Lung (tissue), 12 donors: ENCODE measurements around the gene TAF1C. TPM values are rescaled to one million over a fixed set of nuclear protein-coding genes. Genes with fewer than 3 reads are reported as not detected.
A peak's percentile ranks its signal among the peaks of the same experiment; 100 is the strongest.

Experiments
- ATAC-seq: fragments of 200-7000 bp; cut with Tn5 transposase; one replicate; pipeline ENCODE4 v1.9.1; 2020; ENCODE audit warnings: moderate number of reproducible peaks; ENCODE audit not compliant: insufficient read depth, low FRiP score
- DNase-seq, 3 donors: peaks; one replicate each; pipeline ENCODE4 v3.0.0-alpha.2; 2013 to 2017
- H3K27ac ChIP-seq, 2 donors: one replicate each; pipeline ENCODE4 v1.5.1; 2013; ENCODE audit warnings: mild to moderate bottlenecking in 2 of 2, moderate library complexity in 2 of 2, control low read depth in 1 of 2, inconsistent platforms in 1 of 2, low read depth in 1 of 2, low read length in 1 of 2
- H3K27me3 ChIP-seq, 3 donors: one replicate each; pipeline ENCODE4 v1.5.1; 2013; ENCODE audit warnings: low read length in 2 of 3; ENCODE audit not compliant: control insufficient read depth in 3 of 3, insufficient read depth in 3 of 3
- H3K36me3 ChIP-seq, 4 donors: one replicate each; pipeline ENCODE4 v1.5.1; 2013; ENCODE audit warnings: low read length in 4 of 4, mild to moderate bottlenecking in 1 of 4, moderate library complexity in 1 of 4; ENCODE audit not compliant: control insufficient read depth in 4 of 4, insufficient read depth in 4 of 4
- H3K4me1 ChIP-seq, 5 donors: one replicate each; pipeline ENCODE4 v1.5.1; 2013; ENCODE audit warnings: low read length in 5 of 5, mild to moderate bottlenecking in 2 of 5, moderate library complexity in 1 of 5; ENCODE audit not compliant: control insufficient read depth in 5 of 5, insufficient read depth in 5 of 5
- H3K4me3 ChIP-seq: one replicate; pipeline ENCODE4 v1.5.1; 2013; ENCODE audit warnings: mild to moderate bottlenecking, control low read depth, moderate library complexity
- H3K9ac ChIP-seq, 2 donors: one replicate each; pipeline ENCODE4 v1.5.1; 2013; ENCODE audit warnings: low read length in 2 of 2, control low read depth in 1 of 2; ENCODE audit not compliant: insufficient read depth in 1 of 2
- H3K9me3 ChIP-seq, 4 donors: one replicate each; pipeline ENCODE4 v1.5.1; 2013; ENCODE audit warnings: low read length in 3 of 4, mild to moderate bottlenecking in 1 of 4, moderate library complexity in 1 of 4; ENCODE audit not compliant: control insufficient read depth in 4 of 4, insufficient read depth in 3 of 4
- CTCF ChIP-seq: IDR thresholded peaks from 2 replicates; pipeline ENCODE4 v1.5.1; 2012; ENCODE audit warnings: mild to moderate bottlenecking; ENCODE audit errors: control extremely low read depth, extremely low read depth
- WGBS, 2 donors: extraction: QIAGEN DNeasy Blood & Tissue Kit; methylation state at CpG; one replicate each; pipeline ENCODE4 v1.1.7; 2013; 5-methylcytosine and 5-hydroxymethylcytosine counted together
- polyA plus RNA-seq, 2 donors: library from polyadenylated mRNA; stranded (reverse); fragments of 200-250 nt; gene quantifications; one replicate each; pipeline ENCODE4 v1.2.1, GENCODE V29; 2013
- total RNA-seq, 2 donors: library from RNA; depleted of rRNA in 1 of 2; stranded (reverse); fragments of >200 nt in 1 of 2; gene quantifications; one replicate each; pipeline ENCODE4 v1.2.1, GENCODE V29; 2014 to 2021
- donor health status: control.
- donor health status: control.
- donor health status: Bipolar disorder and iron deficiency.
- donor health status: healthy.
- donor health status: DM: yes; HTN: yes; CAD: no.

The TAF1C gene
- total and polyA plus RNA-seq, 4 donors = 36.1 to 53.1 (median 43.3) TPM

DNA sequence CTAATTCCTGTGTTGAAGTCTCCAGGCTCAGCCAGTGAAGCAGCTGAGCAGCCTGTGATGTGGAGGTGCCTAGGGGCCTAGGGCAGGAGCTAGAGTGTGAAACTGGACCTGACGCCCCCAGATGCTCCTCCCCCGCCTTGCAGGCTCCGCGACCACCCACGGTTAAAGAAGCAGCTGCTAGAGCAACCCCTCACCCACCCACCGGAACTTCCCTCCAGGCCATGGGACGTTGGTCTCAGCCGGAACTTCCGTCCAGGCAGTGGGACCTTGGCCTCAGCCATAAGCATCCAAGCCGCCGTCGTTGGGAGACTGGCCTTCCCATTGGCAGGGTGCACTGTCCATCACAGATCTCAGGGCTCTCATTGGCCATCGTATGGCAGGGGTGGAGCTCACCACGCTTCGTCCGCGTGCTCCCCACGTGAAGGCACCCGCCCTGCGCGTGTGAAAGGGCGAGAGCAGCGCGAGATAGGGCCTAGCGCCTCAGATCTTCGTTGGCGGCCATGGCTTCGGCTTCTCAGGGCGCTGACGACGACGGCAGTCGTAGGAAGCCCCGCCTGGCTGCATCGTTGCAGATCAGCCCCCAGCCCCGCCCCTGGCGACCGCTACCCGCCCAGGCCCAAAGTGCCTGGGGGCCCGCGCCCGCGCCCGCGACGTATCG is 4.0 kb upstream of the TAF1C start, which contains the start of gene ADAD2:
Gene ADAD2, plus strand, starts transcription at position 427 of the 658 bp plus-strand sequence. Its CDS starts 74 bp downstream, at position 501.
- ATAC-seq = no peak

DNA sequence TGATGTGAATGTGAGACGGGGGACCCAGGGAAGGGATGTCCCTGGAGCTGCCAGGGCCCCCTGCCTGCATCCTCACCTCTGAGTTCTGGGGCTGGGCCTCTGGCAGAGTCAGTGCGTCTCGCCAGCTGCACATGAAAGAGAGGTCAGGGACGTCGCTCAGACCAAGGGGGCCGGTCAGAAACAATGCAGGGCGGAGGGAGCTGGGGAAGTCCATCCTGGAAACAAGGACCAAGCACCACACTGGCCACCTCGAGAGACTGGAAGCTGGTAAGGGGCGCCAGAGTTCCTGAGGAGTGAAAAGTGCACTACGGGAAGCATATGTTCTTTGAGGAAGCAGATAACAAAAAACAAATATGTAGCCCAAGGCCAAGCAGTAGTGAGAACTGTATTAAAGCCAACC is 2.1 kb downstream of the TAF1C start:
- TF ChIP-seq CTCF = no peak
- H3K27me3 ChIP-seq = no peaks in the 10 kb centered on the region
- no peaks in the 10 kb centered on the region for H3K9me3 ChIP-seq
- H3K4me1 ChIP-seq = peaks cover 0 to 12% (median 0%) of the 10 kb centered on the region in 5 donors
- DNase-seq = peak in 2 of 3 donors; percentile 9 to 34
- H3K4me3 ChIP-seq = no peak overlapping the region
- H3K27ac ChIP-seq = peak overlapping the region; percentile 14 to 27
- H3K36me3 ChIP-seq = peaks cover 0 to 38% (median 17%) of the 10 kb centered on the region in 4 donors
- WGBS, 2 donors = 71 to 87% methylated on average over 10 of the region's 10 CpGs
- no peak for ATAC-seq
- peak overlapping the region in 1 of 2 donors; percentile 28 for H3K9ac ChIP-seq

More for the DNA sequence above, 4.0 kb upstream of the TAF1C start, which contains the start of gene ADAD2:
- H3K27ac ChIP-seq = no peak within 1 kb of the TSS
- WGBS, 2 donors = 91 to 94% methylated on average over 47 of the region's 47 CpGs
- no peaks in the 10 kb centered on the region for H3K36me3 ChIP-seq
- H3K4me1 ChIP-seq = peaks cover 0 to 4% (median 0%) of the 10 kb centered on the region in 5 donors
- no peaks in the 10 kb centered on the region for H3K27me3 ChIP-seq
- no peak within 1 kb of the TSS for H3K9ac ChIP-seq
- no peak within 1 kb of the TSS for H3K4me3 ChIP-seq
- no peak for TF ChIP-seq CTCF
- H3K9me3 ChIP-seq = no peaks in the 10 kb centered on the region
- DNase-seq = no peak

- H3K27ac ChIP-seq = peak overlapping the region; percentile 12 to 27
- no peaks in the 10 kb centered on the region for H3K9me3 ChIP-seq
- peaks cover under 1 to 45% (median 19%) of the 10 kb centered on the region in 4 donors for H3K36me3 ChIP-seq
- DNase-seq (no peak), ATAC-seq (no peak)
- 79 to 87% methylated on average over 11 of the region's 11 CpGs for WGBS, 2 donors
- H3K4me1 ChIP-seq = peaks cover 0 to 12% (median 0%) of the 10 kb centered on the region in 5 donors
- H3K27me3 ChIP-seq = no peaks in the 10 kb centered on the region
- TF ChIP-seq CTCF = no peak
- no peak overlapping the region for H3K9ac ChIP-seq
- no peak overlapping the region for H3K4me3 ChIP-seq
Observed at GRCh38 chr16:84183911-84184591, 2.8 kb downstream of the TAF1C start.
